H1 (cell line): ENCODE measurements around the gene CCL8. TPM values are rescaled to one million over a fixed set of nuclear protein-coding genes. Genes with fewer than 3 reads are reported as not detected.

Experiments used
- CTCF ChIA-PET: fragments of 300-600 bp; sonication (Branson Sonifier 250); formaldehyde crosslinking; loops from one replicate; lab custom pipeline; 2021; ENCODE audit not compliant: partially characterized antibody; lab: Charles Lee
- POLR2A ChIA-PET: fragments of 300-600 bp; sonication (Branson Sonifier 250); formaldehyde crosslinking; loops from one replicate; lab custom pipeline; 2021; ENCODE audit warnings: inconsistent platforms; ENCODE audit not compliant: partially characterized antibody; lab: Charles Lee
- DNase-seq, 2 experiments: peaks; one replicate each; pipeline versions ENCODE4 v3.0.0 to v3.0.0-alpha.2; 2010 to 2022; ENCODE audit warnings: low spot score in 2 of 2, low read depth in 1 of 2, mixed read lengths in 1 of 2
- FAIRE-seq: peaks from 2 replicates; lab custom pipeline; 2011; peaks lifted over from hg19 to GRCh38; lab: Jason Lieb, UNC
- H2AFZ ChIP-seq: 2 replicates; pipeline ENCODE4 v1.8.1; 2012; ENCODE audit warnings: low read length, inconsistent platforms
- H2AK5ac ChIP-seq: 2 replicates; pipeline ENCODE4 v1.6.1; 2013; ENCODE audit warnings: low read depth, low read length
- H2BK120ac ChIP-seq: replicated peaks from 2 replicates; pipeline ENCODE3; 2013; ENCODE audit warnings: low read depth, low read length, inconsistent platforms
- H2BK12ac ChIP-seq: 2 replicates; pipeline ENCODE4 v1.6.1; 2013; ENCODE audit warnings: low read depth, low read length
- H2BK15ac ChIP-seq: 2 replicates; pipeline ENCODE4 v1.6.1; 2013; ENCODE audit warnings: low read length
- H2BK20ac ChIP-seq: 2 replicates; pipeline ENCODE4 v1.6.1; 2013; ENCODE audit warnings: low read length
- H2BK5ac ChIP-seq: 2 replicates; pipeline ENCODE4 v1.6.1; 2013; ENCODE audit warnings: low read depth, low read length
- H3K14ac ChIP-seq: 2 replicates; pipeline ENCODE4 v1.6.1; 2013; ENCODE audit warnings: inconsistent platforms; ENCODE audit not compliant: insufficient read length
- H3K18ac ChIP-seq: 2 replicates; pipeline ENCODE4 v1.6.1; 2013; ENCODE audit warnings: low read length; ENCODE audit errors: extremely low read depth
- H3K23ac ChIP-seq: 2 replicates; pipeline ENCODE4 v1.6.1; 2013; ENCODE audit warnings: inconsistent platforms; ENCODE audit not compliant: insufficient read length
- H3K23me2 ChIP-seq: 2 replicates; pipeline ENCODE4 v1.6.1; 2013; ENCODE audit warnings: low read depth, low read length
- H3K27ac ChIP-seq: 2 replicates; pipeline ENCODE4 v1.6.1; 2011; ENCODE audit warnings: low read depth, low read length, inconsistent platforms
- H3K27me3 ChIP-seq, 4 experiments: replicated peaks in 1 of 4; 1 replicate in 1 of 4; 2 replicates in 3 of 4; pipeline versions ENCODE4 v1.6.1 to v1.8.1; 2011 to 2013; ENCODE audit warnings: low read length in 3 of 4, mild to moderate bottlenecking in 3 of 4, inconsistent platforms in 2 of 4, mixed read lengths in 2 of 4, moderate library complexity in 1 of 4; ENCODE audit not compliant: control insufficient read depth in 3 of 4, insufficient read depth in 3 of 4; ENCODE audit errors: extremely low read depth in 1 of 4
- H3K36me3 ChIP-seq, 4 experiments: 2 replicates each; pipeline versions ENCODE4 v1.6.1 to v1.8.1; 2011 to 2013; ENCODE audit warnings: mild to moderate bottlenecking in 4 of 4, low read length in 3 of 4, moderate library complexity in 2 of 4, control low read depth in 1 of 4, inconsistent platforms in 1 of 4; ENCODE audit not compliant: insufficient read depth in 4 of 4, control insufficient read depth in 2 of 4
- H3K4ac ChIP-seq: replicated peaks from 2 replicates; pipeline ENCODE3; 2013; ENCODE audit warnings: low read length, low read depth, mixed read lengths, inconsistent platforms; ENCODE audit not compliant: insufficient read length
- H3K4me1 ChIP-seq, 4 experiments: replicated peaks in 1 of 4; 1 replicate in 1 of 4; 2 replicates in 3 of 4; pipeline versions ENCODE4 v1.6.1 to v1.8.1; 2011 to 2013; ENCODE audit warnings: low read length in 3 of 4, inconsistent platforms in 2 of 4, mixed read lengths in 1 of 4; ENCODE audit not compliant: insufficient read depth in 4 of 4, control insufficient read depth in 3 of 4
- H3K4me2 ChIP-seq, 2 experiments: 2 replicates each; pipeline versions ENCODE4 v1.6.1 to v1.8.1; 2011 to 2013; ENCODE audit warnings: low read depth in 2 of 2, low read length in 2 of 2, control low read depth in 1 of 2, inconsistent platforms in 1 of 2, mild to moderate bottlenecking in 1 of 2; ENCODE audit not compliant: insufficient read depth in 1 of 2
- H3K4me3 ChIP-seq, 4 experiments: fragments of 200-600, 300-600 bp in 1 of 4; sonication (generic), shearing (Covaris generic), sonication (Bioruptor Twin) in 1 of 4; 2 replicates each; pipeline versions ENCODE4 v1.5.1 to v1.8.1; 2011 to 2016; ENCODE audit warnings: low read length in 4 of 4, low read depth in 3 of 4, control low read depth in 2 of 4, inconsistent platforms in 2 of 4, mild to moderate bottlenecking in 2 of 4, mixed read lengths in 1 of 4, moderate library complexity in 1 of 4; ENCODE audit not compliant: insufficient read depth in 2 of 4; ENCODE audit errors: extremely low read depth in 1 of 4
- H3K56ac ChIP-seq: replicated peaks from 2 replicates; pipeline ENCODE3; 2013; ENCODE audit warnings: low read depth, mild to moderate bottlenecking, mixed read lengths, low read length, inconsistent platforms; ENCODE audit not compliant: insufficient read length
- H3K79me1 ChIP-seq: 2 replicates; pipeline ENCODE4 v1.6.1; 2013; ENCODE audit warnings: low read depth, low read length, control low read depth
- H3K79me2 ChIP-seq, 2 experiments: 2 replicates each; pipeline versions ENCODE4 v1.6.1 to v1.8.1; 2012 to 2013; ENCODE audit warnings: low read length in 2 of 2, mild to moderate bottlenecking in 2 of 2, inconsistent platforms in 1 of 2; ENCODE audit not compliant: insufficient read depth in 2 of 2, control insufficient read depth in 1 of 2
- H3K9ac ChIP-seq, 4 experiments: replicated peaks in 1 of 4; 1 replicate in 1 of 4; 2 replicates in 3 of 4; pipeline versions ENCODE4 v1.6.1 to v1.8.1; 2011 to 2013; ENCODE audit warnings: low read depth in 3 of 4, low read length in 3 of 4, control low read depth in 2 of 4, mild to moderate bottlenecking in 2 of 4, moderate library complexity in 2 of 4, inconsistent platforms in 1 of 4; ENCODE audit errors: extremely low read depth in 1 of 4
- H3K9me3 ChIP-seq, 2 experiments: 2 replicates each; pipeline versions ENCODE4 v1.6.1 to v1.8.1; 2012 to 2013; ENCODE audit warnings: mild to moderate bottlenecking in 2 of 2, moderate library complexity in 2 of 2, control low read depth in 1 of 2, inconsistent platforms in 1 of 2, low read depth in 1 of 2, low read length in 1 of 2, mixed read lengths in 1 of 2; ENCODE audit not compliant: insufficient read depth in 2 of 2
- H4K20me1 ChIP-seq, 2 experiments: replicated peaks in 1 of 2; 2 replicates each; pipeline versions ENCODE3 to v1.8.1; 2011 to 2013; ENCODE audit warnings: inconsistent platforms in 2 of 2, low read length in 2 of 2, mild to moderate bottlenecking in 1 of 2; ENCODE audit not compliant: insufficient read depth in 2 of 2, control insufficient read depth in 1 of 2
- H4K5ac ChIP-seq: 2 replicates; pipeline ENCODE4 v1.6.1; 2013; ENCODE audit warnings: low read length, low read depth, mixed read lengths, inconsistent platforms; ENCODE audit not compliant: insufficient read length
- H4K8ac ChIP-seq: 2 replicates; pipeline ENCODE4 v1.8.0; 2013; ENCODE audit warnings: mild to moderate bottlenecking, moderate library complexity, low read length, inconsistent platforms; ENCODE audit not compliant: insufficient read depth; ENCODE audit errors: extremely low read depth
- H4K91ac ChIP-seq: replicated peaks from 2 replicates; pipeline ENCODE3; 2013; ENCODE audit warnings: low read length, mixed read lengths, inconsistent platforms; ENCODE audit not compliant: insufficient read length
- CTBP2 ChIP-seq: IDR thresholded peaks from 2 replicates; pipeline ENCODE4 v1.7.0; 2011; ENCODE audit warnings: borderline replicate concordance, mild to moderate bottlenecking, moderate library complexity, mixed read lengths, low read length; ENCODE audit not compliant: insufficient read depth, insufficient read length
- EZH2 ChIP-seq: fragments of 200-600 bp; sonication (generic); IDR thresholded peaks from 2 replicates; pipeline ENCODE4 v1.7.1; 2012; ENCODE audit warnings: low read depth, mild to moderate bottlenecking, moderate library complexity, low read length, inconsistent platforms; ENCODE audit not compliant: severe bottlenecking
- GABPA ChIP-seq: IDR thresholded peaks from 2 replicates; pipeline ENCODE4 v1.6.1; 2011; ENCODE audit warnings: mild to moderate bottlenecking, low read length, moderate library complexity, borderline replicate concordance; ENCODE audit not compliant: insufficient read depth
- KDM1A ChIP-seq: fragments of 200-600, 300-600 bp; sonication (generic); IDR thresholded peaks from 2 replicates; pipeline ENCODE4 v1.7.1; 2016; ENCODE audit warnings: mild to moderate bottlenecking, low read length, borderline replicate concordance
- RNF2 ChIP-seq: fragments of 200-900, 300-1000 bp; sonication (generic); IDR thresholded peaks from 2 replicates; pipeline ENCODE4 v1.7.1; 2016; ENCODE audit warnings: borderline replicate concordance, low read depth, mild to moderate bottlenecking, antibody characterized with exemption, low read length; ENCODE audit not compliant: poor library complexity, severe bottlenecking; ENCODE audit errors: missing control alignments
- SUZ12 ChIP-seq: fragments of 200-600 bp; sonication (generic); IDR thresholded peaks from 2 replicates; pipeline ENCODE4 v1.6.1; 2012; ENCODE audit warnings: mild to moderate bottlenecking, inconsistent platforms, low read length, moderate library complexity, mixed read lengths
- TAF1 ChIP-seq: IDR thresholded peaks from 2 replicates; pipeline ENCODE4 v1.6.1; 2011; ENCODE audit warnings: mild to moderate bottlenecking, low read depth, low read length
- polyA plus RNA-seq, 7 experiments: library from polyadenylated mRNA; depleted of rRNA in 3 of 7; stranded (reverse) in 5 of 7; unstranded in 2 of 7; fragments of >200 nt in 5 of 7; fragments of 200-250 nt in 2 of 7; gene quantifications; 1 replicate in 5 of 7; 2 replicates in 1 of 7; 4 replicates in 1 of 7; pipeline versions ENCODE4 v1.2.1 to v1.2.3, GENCODE V29; 2011 to 2013; ENCODE audit warnings: missing spikeins in 2 of 7, mixed read lengths in 2 of 7
- total RNA-seq: library from RNA; stranded (reverse); fragmentation: NEBNext Ultra II Directional; extraction: Animal tissue kit (Norgen Biotek cat#: 25700); gene quantifications from 2 replicates; pipeline ENCODE4 v1.2.1, GENCODE V29; 2021
- TF ChIP-seq, protein P1 (sequence below): IDR thresholded peaks from 2 replicates; pipeline ENCODE4 v1.6.1; 2012; ENCODE audit warnings: low read length, inconsistent platforms

The CCL8 gene
- total and polyA plus RNA-seq, 2 of the 8 experiments (the other 6 are each of a cell fraction or from before 2014, with no cell fraction given) = not detected

DNA sequence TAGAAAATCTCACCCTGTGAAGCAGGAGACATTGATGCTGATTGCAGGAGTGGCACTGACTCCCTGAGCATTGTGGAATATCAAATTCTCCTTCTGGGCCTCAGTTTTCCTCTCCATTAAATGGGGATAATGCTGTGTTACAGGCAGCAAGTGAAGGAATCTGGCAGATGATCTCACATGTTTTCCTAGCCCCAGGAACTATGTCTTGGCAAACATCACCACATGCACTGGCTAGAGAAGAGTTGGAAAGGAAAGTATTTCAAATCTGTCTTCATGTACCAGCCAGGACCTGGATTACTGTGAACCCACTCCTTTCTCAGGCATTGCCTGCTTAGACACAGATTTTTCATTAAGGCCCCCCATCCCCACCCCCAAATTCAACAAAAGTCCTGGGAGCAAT, 13.6 kb upstream of the CCL8 start:
- Histone ChIP-seq H3K56ac (no peak overlapping the region), H3K27ac (no peak overlapping the region), H3K79me1 (no peaks in the 10 kb centered on the region), H2AK5ac (no peak overlapping the region), H3K18ac (no peak overlapping the region), H3K79me2 (no peaks in the 10 kb centered on the region), H4K8ac (no peak overlapping the region), H2BK20ac (no peak overlapping the region), H4K5ac (no peak overlapping the region), H3K4me3 (no peak overlapping the region), H4K20me1 (no peaks in the 10 kb centered on the region), H2AFZ (no peak overlapping the region), H2BK120ac (no peak overlapping the region), H4K91ac (no peak overlapping the region), H2BK5ac (no peak overlapping the region), H2BK12ac (no peak overlapping the region), H3K14ac (no peak overlapping the region), H3K4me2 (no peak overlapping the region), H3K27me3 (no peaks in the 10 kb centered on the region), H3K9ac (no peak overlapping the region), H3K4ac (no peak overlapping the region), H3K23ac (no peak overlapping the region), H3K9me3 (no peaks in the 10 kb centered on the region), H3K23me2 (no peaks in the 10 kb centered on the region), H3K4me1 (no peaks in the 10 kb centered on the region), H2BK15ac (no peak overlapping the region), H3K36me3 (no peaks in the 10 kb centered on the region)
- POLR2A ChIA-PET = no interaction called here
- no peak for FAIRE-seq
- TF ChIP-seq KDM1A (0 out of 2 replicates have a peak, but pooled peaks have one; percentile 18), TAF1 (no peak), RNF2 (no peak), GABPA (no peak), CTBP2 (no peak), SUZ12 (no peak), EZH2 (no peak)
- TF ChIP-seq, protein P1, sequence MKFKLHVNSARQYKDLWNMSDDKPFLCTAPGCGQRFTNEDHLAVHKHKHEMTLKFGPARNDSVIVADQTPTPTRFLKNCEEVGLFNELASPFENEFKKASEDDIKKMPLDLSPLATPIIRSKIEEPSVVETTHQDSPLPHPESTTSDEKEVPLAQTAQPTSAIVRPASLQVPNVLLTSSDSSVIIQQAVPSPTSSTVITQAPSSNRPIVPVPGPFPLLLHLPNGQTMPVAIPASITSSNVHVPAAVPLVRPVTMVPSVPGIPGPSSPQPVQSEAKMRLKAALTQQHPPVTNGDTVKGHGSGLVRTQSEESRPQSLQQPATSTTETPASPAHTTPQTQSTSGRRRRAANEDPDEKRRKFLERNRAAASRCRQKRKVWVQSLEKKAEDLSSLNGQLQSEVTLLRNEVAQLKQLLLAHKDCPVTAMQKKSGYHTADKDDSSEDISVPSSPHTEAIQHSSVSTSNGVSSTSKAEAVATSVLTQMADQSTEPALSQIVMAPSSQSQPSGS = no peak
- DNase-seq = no peak
- CTCF ChIA-PET = interaction anchor here (0.7 to 13.3 kb wide), 18 partner anchors 8 to 140 kb away, joined by 3 to 210 read pairs (median 5); partner anchors contain the start of genes CCL1, CCL13 and CCL8
